Suprapubic skin (tissue), 4 donors: Measurements from ENCODE around the gene CD2AP.

ENCODE experiments used
- EP300 ChIP-seq: sonication (generic); formaldehyde crosslinking; IDR thresholded peaks from one replicate; pipeline ENCODE4 v1.6.1; 2017; ENCODE audit warnings: antibody characterized with exemption
- POLR2A ChIP-seq, 2 donors: fragments of 450-650 bp; IDR thresholded peaks; one replicate each; pipeline ENCODE4 v1.6.1; 2017; ENCODE audit warnings: antibody characterized with exemption in 2 of 2, mild to moderate bottlenecking in 2 of 2, moderate library complexity in 2 of 2
- POLR2AphosphoS5 ChIP-seq, 3 donors: sonication (generic); formaldehyde crosslinking; IDR thresholded peaks; one replicate each; pipeline ENCODE4 v1.6.1; 2017; ENCODE audit warnings: antibody characterized with exemption in 3 of 3
- TF ChIP-seq, protein P1 (sequence below), 2 donors: fragments of 200-600 bp in 1 of 2; fragments of 450-650 bp in 1 of 2; sonication (generic) in 1 of 2; IDR thresholded peaks; one replicate each; pipeline ENCODE4 v1.5.1; 2016 to 2019; ENCODE audit warnings: antibody characterized with exemption in 2 of 2, mild to moderate bottlenecking in 1 of 2, moderate library complexity in 1 of 2

DNA sequence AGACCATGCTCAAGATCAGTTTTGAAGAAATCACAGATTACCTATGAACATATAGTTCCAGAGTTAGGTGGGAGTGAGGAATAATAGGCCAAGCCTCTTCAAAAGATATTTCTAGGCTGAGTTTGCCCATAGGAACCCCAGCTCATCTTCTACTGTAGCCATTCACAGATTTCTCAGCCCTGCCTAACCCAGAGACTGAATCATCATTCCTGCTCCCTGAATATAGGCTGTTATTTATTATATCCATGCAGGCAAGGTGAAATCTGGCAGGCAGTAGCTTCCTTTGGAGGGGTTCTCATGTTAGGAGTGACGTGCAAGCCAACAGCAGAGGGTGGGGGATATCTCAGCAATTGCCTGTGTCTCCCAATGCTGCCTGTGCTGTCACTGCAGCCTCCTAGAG is 195.2 kb downstream of the CD2AP start:
- TF ChIP-seq, protein P1, sequence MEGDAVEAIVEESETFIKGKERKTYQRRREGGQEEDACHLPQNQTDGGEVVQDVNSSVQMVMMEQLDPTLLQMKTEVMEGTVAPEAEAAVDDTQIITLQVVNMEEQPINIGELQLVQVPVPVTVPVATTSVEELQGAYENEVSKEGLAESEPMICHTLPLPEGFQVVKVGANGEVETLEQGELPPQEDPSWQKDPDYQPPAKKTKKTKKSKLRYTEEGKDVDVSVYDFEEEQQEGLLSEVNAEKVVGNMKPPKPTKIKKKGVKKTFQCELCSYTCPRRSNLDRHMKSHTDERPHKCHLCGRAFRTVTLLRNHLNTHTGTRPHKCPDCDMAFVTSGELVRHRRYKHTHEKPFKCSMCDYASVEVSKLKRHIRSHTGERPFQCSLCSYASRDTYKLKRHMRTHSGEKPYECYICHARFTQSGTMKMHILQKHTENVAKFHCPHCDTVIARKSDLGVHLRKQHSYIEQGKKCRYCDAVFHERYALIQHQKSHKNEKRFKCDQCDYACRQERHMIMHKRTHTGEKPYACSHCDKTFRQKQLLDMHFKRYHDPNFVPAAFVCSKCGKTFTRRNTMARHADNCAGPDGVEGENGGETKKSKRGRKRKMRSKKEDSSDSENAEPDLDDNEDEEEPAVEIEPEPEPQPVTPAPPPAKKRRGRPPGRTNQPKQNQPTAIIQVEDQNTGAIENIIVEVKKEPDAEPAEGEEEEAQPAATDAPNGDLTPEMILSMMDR (IDR thresholded peaks at IDR 0.05) = no peak
- TF ChIP-seq EP300 (no peak), POLR2AphosphoS5 (IDR thresholded peaks at IDR 0.05) (no peak), POLR2A (IDR thresholded peaks at IDR 0.05) (no peak)
